Stimulated activated naive CD8-positive, alpha-beta T cell treated with anti-CD3 and anti-CD28 coated beads, Interleukin-15, amount 100 ng/mL, for 72 hours (primary cell): ENCODE data around the gene HJV.
"Not testable (repeated sequence)": the region's sequence is repeated elsewhere in the genome, so short reads cannot be mapped to it uniquely, and the experiment has no call there.

Source experiments
- ATAC-seq: fragments of 150-1000 bp; cut with Tn5 transposase; 2 replicates; pipeline ENCODE4 v1.10.0; 2021; ENCODE audit warnings: mild to moderate bottlenecking, moderate library complexity
- DNase-seq, 2 donors: peaks; one replicate each; pipeline ENCODE4 v3.0.0; 2021 to 2022
- H3K27ac Mint-ChIP-seq, 2 donors: one replicate each; pipeline ENCODE4 v1.8.0; 2022; ENCODE audit warnings: mild to moderate bottlenecking in 2 of 2, mixed read lengths in 2 of 2, moderate library complexity in 2 of 2
- H3K27me3 Mint-ChIP-seq: one replicate; pipeline ENCODE4 v1.8.0; 2022; ENCODE audit warnings: mixed read lengths
- H3K4me1 Mint-ChIP-seq: one replicate; pipeline ENCODE4 v1.8.0; 2022; ENCODE audit warnings: mild to moderate bottlenecking, mixed read lengths
- H3K4me3 Mint-ChIP-seq, 2 donors: one replicate each; pipeline ENCODE4 v1.8.0; 2022; ENCODE audit warnings: mild to moderate bottlenecking in 2 of 2, mixed read lengths in 2 of 2, moderate library complexity in 1 of 2
- H3K9me3 Mint-ChIP-seq, 2 donors: one replicate each; pipeline ENCODE4 v1.8.0; 2022; ENCODE audit warnings: mixed read lengths in 2 of 2

The HJV gene

GRCh38 chr1:146032631-146033219 lies 11.2 kb upstream of the HJV start:
- Mint-ChIP-seq H3K27me3 (peaks cover 9% of the 10 kb centered on the region), H3K27ac (no peak overlapping the region), H3K9me3 (no peaks in the 10 kb centered on the region), H3K4me1 (peaks cover 29% of the 10 kb centered on the region), H3K4me3 (no peak overlapping the region)
- ATAC-seq (peak; percentile 21), DNase-seq (peak in 1 of 2 donors; percentile 36)

GRCh38 chr1:146031476-146031875 lies 9.9 kb upstream of the HJV start:
- peaks cover 17% of the 10 kb centered on the region for H3K4me1 Mint-ChIP-seq
- H3K9me3 Mint-ChIP-seq: no peaks in the 10 kb centered on the region
- DNase-seq: no peak
- H3K27me3 Mint-ChIP-seq: peaks cover 9% of the 10 kb centered on the region
- no peak overlapping the region for H3K27ac Mint-ChIP-seq
- no peak for ATAC-seq
- H3K4me3 Mint-ChIP-seq: no peak overlapping the region

GRCh38 chr1:146029117-146029516 lies 7.6 kb upstream of the HJV start:
- Mint-ChIP-seq H3K4me1 (no peaks in the 10 kb centered on the region), H3K4me3 (no peak overlapping the region), H3K27me3 (peaks cover 28% of the 10 kb centered on the region), H3K9me3 (no peaks in the 10 kb centered on the region), H3K27ac (no peak overlapping the region)
- no peak for DNase-seq
- ATAC-seq: no peak

- not testable (repeated sequence) for DNase-seq, H3K9me3 Mint-ChIP-seq, H3K4me1 Mint-ChIP-seq, ATAC-seq, H3K4me3 Mint-ChIP-seq, H3K27ac Mint-ChIP-seq
- H3K27me3 Mint-ChIP-seq: peaks cover 42% of the 10 kb centered on the region
These were observed 5.1 kb upstream of the HJV start for GRCh38 chr1:146026650-146027049.

GRCh38 chr1:146025787-146026495 lies 4.4 kb upstream of the HJV start:
- DNase-seq, ATAC-seq, H3K4me3 Mint-ChIP-seq, H3K9me3 Mint-ChIP-seq, H3K4me1 Mint-ChIP-seq, H3K27ac Mint-ChIP-seq: not testable (repeated sequence)
- peaks cover 49% of the 10 kb centered on the region for H3K27me3 Mint-ChIP-seq

- no peak for DNase-seq
- Mint-ChIP-seq H3K4me1 (peaks cover 16% of the 10 kb centered on the region), H3K27me3 (peaks cover 74% of the 10 kb centered on the region), H3K9me3 (no peaks in the 10 kb centered on the region), H3K27ac (no peak overlapping the region), H3K4me3 (no peak overlapping the region)
- no peak for ATAC-seq
These were observed 1.0 kb upstream of the HJV start for GRCh38 chr1:146022403-146023127.

GRCh38 chr1:146021050-146021445 lies 487 bp downstream of the HJV start:
- ATAC-seq (no peak), DNase-seq (no peak)
- peaks cover 82% of the 10 kb centered on the region for H3K27me3 Mint-ChIP-seq
- H3K4me1 Mint-ChIP-seq: peaks cover 16% of the 10 kb centered on the region
- H3K27ac Mint-ChIP-seq: no peak overlapping the region
- H3K9me3 Mint-ChIP-seq: no peaks in the 10 kb centered on the region
- H3K4me3 Mint-ChIP-seq: no peak overlapping the region

- no peak overlapping the region for H3K27ac Mint-ChIP-seq
- peaks cover 16% of the 10 kb centered on the region for H3K4me1 Mint-ChIP-seq
- peaks cover 75% of the 10 kb centered on the region for H3K27me3 Mint-ChIP-seq
- H3K4me3 Mint-ChIP-seq: peak overlapping the region; percentile 49 to 52
- DNase-seq: no peak
- ATAC-seq: peak; percentile 20
- no peaks in the 10 kb centered on the region for H3K9me3 Mint-ChIP-seq
These were observed 1.2 kb downstream of the HJV start for GRCh38 chr1:146020058-146021049.

- DNase-seq (no peak), ATAC-seq (peak; percentile 64)
- peaks cover 16% of the 10 kb centered on the region for H3K4me1 Mint-ChIP-seq
- no peak overlapping the region for H3K27ac Mint-ChIP-seq
- H3K9me3 Mint-ChIP-seq: no peaks in the 10 kb centered on the region
- peaks cover 66% of the 10 kb centered on the region for H3K27me3 Mint-ChIP-seq
- H3K4me3 Mint-ChIP-seq: peak overlapping the region; percentile 52 to 68
These were observed 2.1 kb downstream of the HJV start for GRCh38 chr1:146019231-146020057.

GRCh38 chr1:146016891-146017290 lies 4.6 kb downstream of the HJV start:
- Mint-ChIP-seq H3K4me3 (no peak overlapping the region), H3K27ac (no peak overlapping the region), H3K9me3 (no peaks in the 10 kb centered on the region), H3K4me1 (peaks cover 24% of the 10 kb centered on the region), H3K27me3 (peaks cover 52% of the 10 kb centered on the region)
- ATAC-seq (no peak), DNase-seq (no peak)

GRCh38 chr1:146013559-146013922 lies 8.0 kb downstream of the HJV start:
- no peaks in the 10 kb centered on the region for H3K9me3 Mint-ChIP-seq
- no peak for DNase-seq
- no peak for ATAC-seq
- no peak overlapping the region for H3K4me3 Mint-ChIP-seq
- H3K4me1 Mint-ChIP-seq: peaks cover 8% of the 10 kb centered on the region
- peaks cover 18% of the 10 kb centered on the region for H3K27me3 Mint-ChIP-seq
- H3K27ac Mint-ChIP-seq: no peak overlapping the region

GRCh38 chr1:146012703-146013558 lies 8.6 kb downstream of the HJV start:
- DNase-seq: peak in 1 of 2 donors; percentile 43

GRCh38 chr1:146010126-146010738 lies 11.3 kb downstream of the HJV start:
- DNase-seq (no peak), ATAC-seq (no peak)
- Mint-ChIP-seq H3K27me3 (no peaks in the 10 kb centered on the region), H3K4me1 (peaks cover 32% of the 10 kb centered on the region), H3K27ac (no peak overlapping the region), H3K9me3 (no peaks in the 10 kb centered on the region), H3K4me3 (no peak overlapping the region)

More at GRCh38 chr1:146012703-146013558, 8.6 kb downstream of the HJV start:
- Mint-ChIP-seq H3K4me3 (peak overlapping the region in 1 of 2 donors; percentile 2), H3K27me3 (peaks cover 12% of the 10 kb centered on the region), H3K9me3 (no peaks in the 10 kb centered on the region), H3K27ac (no peak overlapping the region), H3K4me1 (peaks cover 8% of the 10 kb centered on the region)
- ATAC-seq: peak; percentile 67
